GM12873 (cell line): ENCODE measurements around the gene HIGD2B.
"Not testable (repeated sequence)": the region's sequence is repeated elsewhere in the genome, so short reads cannot be mapped to it uniquely, and the experiment has no call there.

Experiments used
- CTCF ChIP-seq: IDR thresholded peaks from 2 replicates; pipeline ENCODE4 v1.5.1; 2012; ENCODE audit warnings: low read depth, mild to moderate bottlenecking, moderate library complexity, low read length, control low read depth; ENCODE audit not compliant: insufficient read depth; ENCODE audit errors: missing control alignments

Gene HIGD2B

GRCh38 chr15:72685301-72685924, 569 bp downstream of the HIGD2B start:
- TF ChIP-seq CTCF: no peak

GRCh38 chr15:72682772-72683171, 3.2 kb downstream of the HIGD2B start:
- TF ChIP-seq CTCF: no peak

- no peak for TF ChIP-seq CTCF
Observed at GRCh38 chr15:72680931-72681330, 5.1 kb downstream of the HIGD2B start.

GRCh38 chr15:72676838-72677237, 9.1 kb downstream of the HIGD2B start:
- TF ChIP-seq CTCF: no peak

GRCh38 chr15:72671525-72671924, 14.5 kb downstream of the HIGD2B start:
- TF ChIP-seq CTCF: no peak

GRCh38 chr15:72670656-72671352, 15.2 kb downstream of the HIGD2B start:
- TF ChIP-seq CTCF: peak; percentile 78

GRCh38 chr15:72654397-72654796, 31.6 kb downstream of the HIGD2B start, which contains the start of gene GOLGA6B:
Gene GOLGA6B (plus strand): TSS chr15:72654697. CDS start chr15:72654738, 41 bp downstream.
- not testable (repeated sequence) for TF ChIP-seq CTCF
